Neural cell (in vitro differentiated cells): ENCODE measurements around the gene SNUPN. TPM values are rescaled to one million over a fixed set of nuclear protein-coding genes. Genes with fewer than 3 reads are reported as not detected.
"Not testable (repeated sequence)": the region's sequence is repeated elsewhere in the genome, so short reads cannot be mapped to it uniquely, and the experiment has no call there.

ENCODE experiments used
- H2AFZ ChIP-seq: fragments of 200-600, 300-800 bp; sonication (generic), shearing (Covaris generic); 2 replicates; pipeline ENCODE4 v1.6.0; 2014; ENCODE audit warnings: low read depth, mild to moderate bottlenecking, antibody characterized with exemption, low read length, moderate library complexity
- H3F3A ChIP-seq: fragments of 200-600 bp; shearing (Covaris generic); 2 replicates; pipeline ENCODE4 v1.6.1; 2016; ENCODE audit warnings: mild to moderate bottlenecking, moderate library complexity, mixed read lengths, antibody characterized with exemption, low read length; ENCODE audit not compliant: insufficient read depth, poor library complexity, severe bottlenecking
- H3K27ac ChIP-seq: fragments of 200-600, 300-800 bp; sonication (generic), shearing (Covaris generic); 2 replicates; pipeline ENCODE4 v1.5.1; 2014; ENCODE audit warnings: mild to moderate bottlenecking, low read length, moderate library complexity
- H3K27me3 ChIP-seq: fragments of 300-800, 200-600 bp; sonication (generic), shearing (Covaris generic); 2 replicates; pipeline ENCODE4 v1.6.0; 2014; ENCODE audit warnings: mild to moderate bottlenecking, low read depth, low read length, moderate library complexity; ENCODE audit not compliant: insufficient read depth
- H3K36me3 ChIP-seq: fragments of 300-800, 200-600 bp; sonication (generic), shearing (Covaris generic); 2 replicates; pipeline ENCODE4 v1.5.1; 2014; ENCODE audit warnings: mild to moderate bottlenecking, antibody characterized with exemption, low read length, moderate library complexity; ENCODE audit not compliant: insufficient read depth
- H3K4me2 ChIP-seq: fragments of 300-800, 200-600 bp; sonication (generic), shearing (Covaris generic); 2 replicates; pipeline ENCODE4 v1.6.0; 2014; ENCODE audit warnings: mild to moderate bottlenecking, low read length
- H3K4me3 ChIP-seq: fragments of 300-800, 200-600 bp; sonication (generic), shearing (Covaris generic); 2 replicates; pipeline ENCODE4 v1.5.1; 2014; ENCODE audit warnings: mild to moderate bottlenecking, low read length, moderate library complexity
- H3K79me2 ChIP-seq: fragments of 200-600 bp; shearing (Covaris generic); replicated peaks from 2 replicates; pipeline ENCODE4 v1.6.0; 2014; ENCODE audit warnings: mild to moderate bottlenecking, low read length, moderate library complexity; ENCODE audit not compliant: insufficient read depth
- H3K9ac ChIP-seq: fragments of 300-800, 200-600 bp; sonication (generic), shearing (Covaris generic); 2 replicates; pipeline ENCODE4 v1.6.1; 2016; ENCODE audit warnings: mild to moderate bottlenecking, low read length, mixed read lengths
- H3K9me2 ChIP-seq: fragments of 200-600 bp; shearing (Covaris generic); 2 replicates; pipeline ENCODE4 v1.6.1; 2016; ENCODE audit warnings: mild to moderate bottlenecking, low read length, mixed read lengths; ENCODE audit not compliant: insufficient read depth
- H3K9me3 ChIP-seq: fragments of 200-600, 300-800 bp; sonication (generic), shearing (Covaris generic); 2 replicates; pipeline ENCODE4 v1.6.1; 2016; ENCODE audit warnings: mild to moderate bottlenecking, mixed run types, low read length, moderate library complexity, mixed read lengths
- H4K20me1 ChIP-seq: fragments of 200-600 bp; shearing (Covaris generic); 2 replicates; pipeline ENCODE4 v1.6.1; 2016; ENCODE audit warnings: mild to moderate bottlenecking, mixed run types; ENCODE audit not compliant: insufficient read depth
- CTCF ChIP-seq: fragments of 450-650 bp; IDR thresholded peaks from 2 replicates; pipeline ENCODE4 v1.5.1; 2014; ENCODE audit warnings: antibody characterized with exemption, mild to moderate bottlenecking, moderate library complexity; ENCODE audit not compliant: poor library complexity, severe bottlenecking
- EP300 ChIP-seq: fragments of 450-650 bp; conservative IDR thresholded peaks from 2 replicates; pipeline ENCODE4 v1.6.1; 2014; ENCODE audit warnings: antibody characterized with exemption, mild to moderate bottlenecking, moderate library complexity; ENCODE audit not compliant: poor library complexity, severe bottlenecking
- EZH2 ChIP-seq: fragments of 200-600, 300-800 bp; shearing (Covaris generic), sonication (generic); IDR thresholded peaks from 2 replicates; pipeline ENCODE4 v1.6.1; 2014; ENCODE audit warnings: antibody characterized with exemption, low read length, borderline replicate concordance, mild to moderate bottlenecking; ENCODE audit not compliant: insufficient read depth, poor library complexity, severe bottlenecking
- MXI1 ChIP-seq: fragments of 450-650 bp; conservative IDR thresholded peaks from 2 replicates; pipeline ENCODE4 v1.6.1; 2014; ENCODE audit warnings: antibody characterized with exemption, mild to moderate bottlenecking; ENCODE audit not compliant: poor library complexity, severe bottlenecking
- POLR2AphosphoS5 ChIP-seq: IDR thresholded peaks from 2 replicates; pipeline ENCODE4 v1.6.1; 2012
- RAD21 ChIP-seq: fragments of 450-650 bp; conservative IDR thresholded peaks from 2 replicates; pipeline ENCODE4 v1.6.1; 2014; ENCODE audit warnings: antibody characterized with exemption, mild to moderate bottlenecking, moderate library complexity
- REST ChIP-seq: IDR thresholded peaks from 2 replicates; pipeline ENCODE4 v1.6.1; 2012; ENCODE audit warnings: borderline replicate concordance
- SMC3 ChIP-seq: fragments of 450-650 bp; conservative IDR thresholded peaks from 2 replicates; pipeline ENCODE4 v1.6.1; 2014; ENCODE audit warnings: antibody characterized with exemption, mild to moderate bottlenecking, moderate library complexity; ENCODE audit not compliant: poor library complexity
- TAF1 ChIP-seq: IDR thresholded peaks from 2 replicates; pipeline ENCODE4 v1.6.1; 2012; ENCODE audit warnings: low read depth
- polyA plus RNA-seq: library from polyadenylated mRNA; depleted of rRNA; stranded (reverse); fragments of >200 nt; gene quantifications from 2 replicates; pipeline ENCODE4 v1.2.3, GENCODE V29; 2014

SNUPN gene
- polyA plus RNA-seq, 1 donor from 2014 or later, result 19.0 TPM

GRCh38 chr15:75589071-75589470, 36.5 kb downstream of the SNUPN start:
- Histone ChIP-seq H3K27me3 (no peaks in the 10 kb centered on the region), H3F3A (no peaks in the 10 kb centered on the region), H3K36me3 (no peaks in the 10 kb centered on the region), H3K79me2 (no peaks in the 10 kb centered on the region), H3K4me2 (no peak overlapping the region), H3K9me2 (no peaks in the 10 kb centered on the region), H3K4me3 (no peak overlapping the region), H2AFZ (no peak overlapping the region), H3K9ac (no peak overlapping the region), H4K20me1 (no peaks in the 10 kb centered on the region), H3K9me3 (no peaks in the 10 kb centered on the region), H3K27ac (no peak overlapping the region)
- TF ChIP-seq MXI1 (no peak), EZH2 (no peak), POLR2AphosphoS5 (no peak), EP300 (no peak)

- not testable (repeated sequence) for H3K27me3 ChIP-seq, H3K4me2 ChIP-seq, H3K9me2 ChIP-seq, H3K9me3 ChIP-seq, H3K36me3 ChIP-seq, H3K9ac ChIP-seq, H3K27ac ChIP-seq, H4K20me1 ChIP-seq, H2AFZ ChIP-seq, H3K79me2 ChIP-seq, H3K4me3 ChIP-seq, H3F3A ChIP-seq
Measured at GRCh38 chr15:75586422-75586821, 39.1 kb downstream of the SNUPN start.

- TF ChIP-seq EP300 (no peak), POLR2AphosphoS5 (no peak), REST (no peak), CTCF (no peak), SMC3 (no peak), MXI1 (no peak), EZH2 (no peak), TAF1 (no peak), RAD21 (no peak)
- Histone ChIP-seq H3K79me2 (no peaks in the 10 kb centered on the region), H3K36me3 (no peaks in the 10 kb centered on the region), H3K4me3 (no peak overlapping the region), H3F3A (peaks cover 4% of the 10 kb centered on the region), H3K9me3 (no peaks in the 10 kb centered on the region), H3K4me2 (no peak overlapping the region), H3K27me3 (no peaks in the 10 kb centered on the region), H4K20me1 (no peaks in the 10 kb centered on the region), H3K27ac (no peak overlapping the region), H3K9ac (no peak overlapping the region), H3K9me2 (no peaks in the 10 kb centered on the region), H2AFZ (no peak overlapping the region)
Measured at GRCh38 chr15:75584121-75584520, 41.4 kb downstream of the SNUPN start.
